Measurements from ENCODE around the gene TBL1X. TPM values are rescaled to one million over a fixed set of nuclear protein-coding genes. Genes with fewer than 3 reads are reported as not detected.

The TBL1X gene
- total and polyA plus RNA-seq, 2 of the 13 experiments (the other 11 are each of a cell fraction or from before 2014, with no cell fraction given) = 17.6 to 19.9 TPM

- in situ Hi-C loops (cut with HindIII; ENCODE audit: extremely low pct_ligation_motif_present, low pct_unique_long_range_greater_than_20kb) (no loop called here), intact Hi-C loops (cut with micrococcal nuclease; ENCODE audit: unreplicated experiment) (no loop called here)
- no peak for DNase-seq (ENCODE audit: low spot score)
- H3K9me3 ChIP-seq (ENCODE audit: low read length) = no peaks in the 10 kb centered on the region
- no peaks in the 10 kb centered on the region for H4K20me1 ChIP-seq (ENCODE audit: insufficient read depth, low read length)
- H3K4me1 ChIP-seq (ENCODE audit: insufficient read depth, low read length) = no peaks in the 10 kb centered on the region
- CTCF ChIA-PET (ENCODE audit: low intra/inter-chr PET ratio, low total read pairs) = no interaction called here
- no peak overlapping the region for H3K9ac ChIP-seq (ENCODE audit: insufficient read depth, low read depth, low read length)
- H3K27ac ChIP-seq (ENCODE audit: extremely low read length, insufficient read depth, low read length) = no peak overlapping the region
- WGBS (ENCODE audit: low lambda C conversion rate) = 40% methylated on average over 13 of the region's 14 CpGs
- H3K36me3 ChIP-seq (replicated peaks in 1 of 2; ENCODE audit: control insufficient read depth in 1 of 2, insufficient read depth in 2 of 2, low read length in 2 of 2) = no peaks in the 10 kb centered on the region
- H3K79me2 ChIP-seq (ENCODE audit: insufficient read depth, low read length) = no peaks in the 10 kb centered on the region
- FAIRE-seq = no peak
- TF ChIP-seq GATA4 (IDR thresholded peaks at IDR 0.05; ENCODE audit: borderline replicate concordance, low read depth) (no peak), SOX6 (IDR thresholded peaks at IDR 0.05) (no peak), SOX6 (CRISPR knock-in tag; IDR thresholded peaks at IDR 0.05) (no peak), ZNF878 (CRISPR knock-in tag; IDR thresholded peaks at IDR 0.05) (no peak), ZNF33B (CRISPR knock-in tag; IDR thresholded peaks at IDR 0.05) (no peak), HHEX (CRISPR knock-in tag; IDR thresholded peaks at IDR 0.05) (no peak), ATM (IDR thresholded peaks at IDR 0.05; ENCODE audit: borderline replicate concordance) (no peak), ELF4 (CRISPR knock-in tag; IDR thresholded peaks at IDR 0.05; ENCODE audit: borderline replicate concordance) (no peak), ZBTB2 (CRISPR knock-in tag; IDR thresholded peaks at IDR 0.05; ENCODE audit: low read depth) (no peak), ZNF235 (CRISPR knock-in tag; IDR thresholded peaks at IDR 0.05; ENCODE audit: borderline replicate concordance) (no peak), FOXO1 (CRISPR knock-in tag; IDR thresholded peaks at IDR 0.05) (no peak), ZSCAN25 (CRISPR knock-in tag; IDR thresholded peaks at IDR 0.05) (no peak), ZNF549 (CRISPR knock-in tag; IDR thresholded peaks at IDR 0.05) (no peak), HDAC1 (CRISPR knock-in tag; IDR thresholded peaks at IDR 0.05) (no peak), E2F1 (CRISPR knock-in tag; IDR thresholded peaks at IDR 0.05) (no peak), NBN (conservative IDR thresholded peaks at IDR 0.05) (no peak), HOXD1 (CRISPR knock-in tag; IDR thresholded peaks at IDR 0.05) (no peak)
- TF ChIP-seq, protein P1, sequence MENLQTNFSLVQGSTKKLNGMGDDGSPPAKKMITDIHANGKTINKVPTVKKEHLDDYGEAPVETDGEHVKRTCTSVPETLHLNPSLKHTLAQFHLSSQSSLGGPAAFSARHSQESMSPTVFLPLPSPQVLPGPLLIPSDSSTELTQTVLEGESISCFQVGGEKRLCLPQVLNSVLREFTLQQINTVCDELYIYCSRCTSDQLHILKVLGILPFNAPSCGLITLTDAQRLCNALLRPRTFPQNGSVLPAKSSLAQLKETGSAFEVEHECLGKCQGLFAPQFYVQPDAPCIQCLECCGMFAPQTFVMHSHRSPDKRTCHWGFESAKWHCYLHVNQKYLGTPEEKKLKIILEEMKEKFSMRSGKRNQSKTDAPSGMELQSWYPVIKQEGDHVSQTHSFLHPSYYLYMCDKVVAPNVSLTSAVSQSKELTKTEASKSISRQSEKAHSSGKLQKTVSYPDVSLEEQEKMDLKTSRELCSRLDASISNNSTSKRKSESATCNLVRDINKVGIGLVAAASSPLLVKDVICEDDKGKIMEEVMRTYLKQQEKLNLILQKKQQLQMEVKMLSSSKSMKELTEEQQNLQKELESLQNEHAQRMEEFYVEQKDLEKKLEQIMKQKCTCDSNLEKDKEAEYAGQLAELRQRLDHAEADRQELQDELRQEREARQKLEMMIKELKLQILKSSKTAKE (CRISPR knock-in tag; IDR thresholded peaks at IDR 0.05; ENCODE audit: borderline replicate concordance) = no peak
- H2AFZ ChIP-seq (ENCODE audit: low read length) = no peak overlapping the region
- no peak for ATAC-seq
- no TSS peak for BruUV-seq (replicated peaks)
- no peaks in the 10 kb centered on the region; a peak in 1 of 5 replicates for H3K27me3 ChIP-seq (ENCODE audit: control insufficient read depth in 1 of 2, insufficient read depth in 2 of 2, low read length in 2 of 2)
- POLR2A ChIA-PET = no interaction called here
- no peak overlapping the region for H3K4me3 ChIP-seq (replicated peaks in 1 of 3; ENCODE audit: insufficient read depth in 1 of 3, low read depth in 2 of 3, low read length in 3 of 3)
- no peak overlapping the region for H3K4me2 ChIP-seq (ENCODE audit: low read depth, low read length)
These were observed 44.3 kb upstream of the TBL1X start for GRCh38 chrX:9420275-9421265.
